ENCODE results near the gene DEDD2.

The DEDD2 gene

GRCh38 chr19:42185277-42185676 lies 32.2 kb downstream of the DEDD2 start:
- H3K36me3 ChIP-seq (ENCODE audit: control insufficient read depth in 1 of 2, insufficient read depth in 2 of 2, low read length in 2 of 2), result no peaks in the 10 kb centered on the region
- peaks cover 9 to 12% of the 10 kb centered on the region in 2 donors for H3K27me3 ChIP-seq (ENCODE audit: control insufficient read depth in 1 of 2, insufficient read depth in 2 of 2, low read length in 2 of 2)
- H3K9ac ChIP-seq (ENCODE audit: low read depth in 1 of 2, low read length in 2 of 2), result no peak overlapping the region
- H3K9me3 ChIP-seq (ENCODE audit: control insufficient read depth in 1 of 2, low read length in 2 of 2), result no peaks in the 10 kb centered on the region
- peaks cover 13 to 14% of the 10 kb centered on the region in 2 donors for H3K4me1 ChIP-seq (ENCODE audit: control insufficient read depth in 1 of 2, insufficient read depth in 2 of 2, low read length in 2 of 2)
- no peak overlapping the region for H3K4me3 ChIP-seq (ENCODE audit: low read depth in 1 of 2, low read length in 2 of 2)
- no peak overlapping the region for H3K27ac ChIP-seq (ENCODE audit: low read depth, low read length)

GRCh38 chr19:42184401-42184861 lies 33.0 kb downstream of the DEDD2 start:
- Histone ChIP-seq H3K36me3 (ENCODE audit: control insufficient read depth in 1 of 2, insufficient read depth in 2 of 2, low read length in 2 of 2) (no peaks in the 10 kb centered on the region), H3K27ac (ENCODE audit: low read depth, low read length) (no peak overlapping the region), H3K4me3 (ENCODE audit: low read depth in 1 of 2, low read length in 2 of 2) (no peak overlapping the region), H3K9ac (ENCODE audit: low read depth in 1 of 2, low read length in 2 of 2) (no peak overlapping the region), H3K27me3 (ENCODE audit: control insufficient read depth in 1 of 2, insufficient read depth in 2 of 2, low read length in 2 of 2) (peaks cover 17 to 20% of the 10 kb centered on the region in 2 donors), H3K9me3 (ENCODE audit: control insufficient read depth in 1 of 2, low read length in 2 of 2) (no peaks in the 10 kb centered on the region), H3K4me1 (ENCODE audit: control insufficient read depth in 1 of 2, insufficient read depth in 2 of 2, low read length in 2 of 2) (peaks cover 13 to 14% of the 10 kb centered on the region in 2 donors)

GRCh38 chr19:42178791-42179674 lies 38.4 kb downstream of the DEDD2 start:
- H3K9me3 ChIP-seq (ENCODE audit: control insufficient read depth in 1 of 2, low read length in 2 of 2), result no peaks in the 10 kb centered on the region
- H3K4me3 ChIP-seq (ENCODE audit: low read depth in 1 of 2, low read length in 2 of 2), result no peak overlapping the region
- no peak overlapping the region for H3K27ac ChIP-seq (ENCODE audit: low read depth, low read length)
- H3K9ac ChIP-seq (ENCODE audit: low read depth in 1 of 2, low read length in 2 of 2), result no peak overlapping the region
- H3K27me3 ChIP-seq (ENCODE audit: control insufficient read depth in 1 of 2, insufficient read depth in 2 of 2, low read length in 2 of 2), result peaks cover 61 to 65% of the 10 kb centered on the region in 2 donors
- H3K36me3 ChIP-seq (ENCODE audit: control insufficient read depth in 1 of 2, insufficient read depth in 2 of 2, low read length in 2 of 2), result no peaks in the 10 kb centered on the region
- H3K4me1 ChIP-seq (ENCODE audit: control insufficient read depth in 1 of 2, insufficient read depth in 2 of 2, low read length in 2 of 2), result peaks cover 4 to 9% of the 10 kb centered on the region in 2 donors

- peaks cover 68 to 73% of the 10 kb centered on the region in 2 donors for H3K27me3 ChIP-seq (ENCODE audit: control insufficient read depth in 1 of 2, insufficient read depth in 2 of 2, low read length in 2 of 2)
- H3K9me3 ChIP-seq (ENCODE audit: control insufficient read depth in 1 of 2, low read length in 2 of 2), result no peaks in the 10 kb centered on the region
- no peaks in the 10 kb centered on the region for H3K36me3 ChIP-seq (ENCODE audit: control insufficient read depth in 1 of 2, insufficient read depth in 2 of 2, low read length in 2 of 2)
- H3K4me1 ChIP-seq (ENCODE audit: control insufficient read depth in 1 of 2, insufficient read depth in 2 of 2, low read length in 2 of 2), result peaks cover 4 to 9% of the 10 kb centered on the region in 2 donors
- H3K27ac ChIP-seq (ENCODE audit: low read depth, low read length), result no peak overlapping the region
- H3K4me3 ChIP-seq (ENCODE audit: low read depth in 1 of 2, low read length in 2 of 2), result no peak overlapping the region
- H3K9ac ChIP-seq (ENCODE audit: low read depth in 1 of 2, low read length in 2 of 2), result no peak overlapping the region
Observed at GRCh38 chr19:42177686-42178019, 39.8 kb downstream of the DEDD2 start.

- Histone ChIP-seq H3K27ac (ENCODE audit: low read depth, low read length) (no peak overlapping the region), H3K27me3 (ENCODE audit: control insufficient read depth in 1 of 2, insufficient read depth in 2 of 2, low read length in 2 of 2) (peaks cover 63 to 73% of the 10 kb centered on the region in 2 donors), H3K4me1 (ENCODE audit: control insufficient read depth in 1 of 2, insufficient read depth in 2 of 2, low read length in 2 of 2) (peaks cover 4 to 9% of the 10 kb centered on the region in 2 donors), H3K4me3 (ENCODE audit: low read depth in 1 of 2, low read length in 2 of 2) (no peak overlapping the region), H3K36me3 (ENCODE audit: control insufficient read depth in 1 of 2, insufficient read depth in 2 of 2, low read length in 2 of 2) (no peaks in the 10 kb centered on the region), H3K9ac (ENCODE audit: low read depth in 1 of 2, low read length in 2 of 2) (no peak overlapping the region), H3K9me3 (ENCODE audit: control insufficient read depth in 1 of 2, low read length in 2 of 2) (no peaks in the 10 kb centered on the region)
Observed at GRCh38 chr19:42176990-42177685, 40.3 kb downstream of the DEDD2 start.

GRCh38 chr19:42176649-42176989 lies 40.9 kb downstream of the DEDD2 start:
- H3K27me3 ChIP-seq (ENCODE audit: control insufficient read depth in 1 of 2, insufficient read depth in 2 of 2, low read length in 2 of 2), result peaks cover 60 to 73% of the 10 kb centered on the region in 2 donors
- no peak overlapping the region for H3K9ac ChIP-seq (ENCODE audit: low read depth in 1 of 2, low read length in 2 of 2)

GRCh38 chr19:42175952-42176648 lies 41.4 kb downstream of the DEDD2 start:
- Histone ChIP-seq H3K27me3 (ENCODE audit: control insufficient read depth in 1 of 2, insufficient read depth in 2 of 2, low read length in 2 of 2) (peaks cover 60 to 71% of the 10 kb centered on the region in 2 donors), H3K9ac (ENCODE audit: low read depth in 1 of 2, low read length in 2 of 2) (no peak overlapping the region), H3K4me1 (ENCODE audit: control insufficient read depth in 1 of 2, insufficient read depth in 2 of 2, low read length in 2 of 2) (peaks cover 4 to 9% of the 10 kb centered on the region in 2 donors), H3K27ac (ENCODE audit: low read depth, low read length) (no peak overlapping the region), H3K36me3 (ENCODE audit: control insufficient read depth in 1 of 2, insufficient read depth in 2 of 2, low read length in 2 of 2) (no peaks in the 10 kb centered on the region), H3K4me3 (ENCODE audit: low read depth in 1 of 2, low read length in 2 of 2) (peak overlapping the region; percentile 61), H3K9me3 (ENCODE audit: control insufficient read depth in 1 of 2, low read length in 2 of 2) (no peaks in the 10 kb centered on the region)

More at GRCh38 chr19:42176649-42176989, 40.9 kb downstream of the DEDD2 start:
- no peaks in the 10 kb centered on the region for H3K36me3 ChIP-seq (ENCODE audit: control insufficient read depth in 1 of 2, insufficient read depth in 2 of 2, low read length in 2 of 2)
- no peaks in the 10 kb centered on the region for H3K9me3 ChIP-seq (ENCODE audit: control insufficient read depth in 1 of 2, low read length in 2 of 2)
- H3K27ac ChIP-seq (ENCODE audit: low read depth, low read length), result no peak overlapping the region
- H3K4me3 ChIP-seq (ENCODE audit: low read depth in 1 of 2, low read length in 2 of 2), result peak overlapping the region; percentile 61
- H3K4me1 ChIP-seq (ENCODE audit: control insufficient read depth in 1 of 2, insufficient read depth in 2 of 2, low read length in 2 of 2), result peaks cover 4 to 9% of the 10 kb centered on the region in 2 donors

GRCh38 chr19:42174958-42175734 lies 42.3 kb downstream of the DEDD2 start:
- H3K9ac ChIP-seq (ENCODE audit: low read depth in 1 of 2, low read length in 2 of 2), result no peak overlapping the region
- peaks cover 55 to 63% of the 10 kb centered on the region in 2 donors for H3K27me3 ChIP-seq (ENCODE audit: control insufficient read depth in 1 of 2, insufficient read depth in 2 of 2, low read length in 2 of 2)
- H3K27ac ChIP-seq (ENCODE audit: low read depth, low read length), result no peak overlapping the region
- H3K36me3 ChIP-seq (ENCODE audit: control insufficient read depth in 1 of 2, insufficient read depth in 2 of 2, low read length in 2 of 2), result no peaks in the 10 kb centered on the region
- H3K4me3 ChIP-seq (ENCODE audit: low read depth in 1 of 2, low read length in 2 of 2), result no peak overlapping the region
- no peaks in the 10 kb centered on the region for H3K9me3 ChIP-seq (ENCODE audit: control insufficient read depth in 1 of 2, low read length in 2 of 2)
- peaks cover 4 to 9% of the 10 kb centered on the region in 2 donors for H3K4me1 ChIP-seq (ENCODE audit: control insufficient read depth in 1 of 2, insufficient read depth in 2 of 2, low read length in 2 of 2)

- H3K27me3 ChIP-seq (ENCODE audit: control insufficient read depth in 1 of 2, insufficient read depth in 2 of 2, low read length in 2 of 2), result peaks cover 46 to 53% of the 10 kb centered on the region in 2 donors
- no peak overlapping the region for H3K27ac ChIP-seq (ENCODE audit: low read depth, low read length)
- peaks cover 4 to 9% of the 10 kb centered on the region in 2 donors for H3K4me1 ChIP-seq (ENCODE audit: control insufficient read depth in 1 of 2, insufficient read depth in 2 of 2, low read length in 2 of 2)
- H3K9ac ChIP-seq (ENCODE audit: low read depth in 1 of 2, low read length in 2 of 2), result no peak overlapping the region
- H3K36me3 ChIP-seq (ENCODE audit: control insufficient read depth in 1 of 2, insufficient read depth in 2 of 2, low read length in 2 of 2), result no peaks in the 10 kb centered on the region
- no peaks in the 10 kb centered on the region for H3K9me3 ChIP-seq (ENCODE audit: control insufficient read depth in 1 of 2, low read length in 2 of 2)
- H3K4me3 ChIP-seq (ENCODE audit: low read depth in 1 of 2, low read length in 2 of 2), result no peak overlapping the region
Observed at GRCh38 chr19:42174188-42174587, 43.3 kb downstream of the DEDD2 start.
